ENCODE measurements around the gene LYRM4.

LYRM4 gene

GRCh38 chr6:5215159-5215558 is 45.6 kb downstream of the LYRM4 start:
- no peak for DNase-seq
- TF ChIP-seq GATA1 (IDR thresholded peaks at IDR 0.05; ENCODE audit: low read depth, low read length) = no peak
- TF ChIP-seq POLR2A (IDR thresholded peaks at IDR 0.05; ENCODE audit: low read length) = no peak

- TF ChIP-seq POLR2A (IDR thresholded peaks at IDR 0.05; ENCODE audit: low read length) = no peak
- no peak for TF ChIP-seq GATA1 (IDR thresholded peaks at IDR 0.05; ENCODE audit: low read depth, low read length)
- peak; percentile 60 to 66 for DNase-seq
Observed at GRCh38 chr6:5214570-5215052, 46.1 kb downstream of the LYRM4 start.

DNA sequence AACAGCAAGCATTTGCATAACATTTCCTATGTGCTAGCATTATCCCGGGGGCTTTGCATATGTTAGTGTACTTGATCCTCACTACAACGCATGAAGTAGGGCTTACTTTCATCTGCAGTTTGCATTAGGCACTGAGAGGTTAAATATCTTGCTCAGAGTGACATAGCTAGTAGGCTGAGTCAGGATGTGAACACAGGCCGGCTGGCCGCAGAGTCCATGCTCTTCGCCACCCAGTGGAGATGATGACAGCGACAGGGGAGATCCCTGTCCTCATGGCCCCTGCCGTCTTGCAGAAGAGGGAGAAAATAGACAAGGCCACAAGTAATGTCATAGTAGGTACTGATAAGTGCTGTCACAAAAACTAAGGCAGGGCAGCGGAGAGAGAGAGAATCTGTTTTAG is 46.9 kb downstream of the LYRM4 start:
- TF ChIP-seq POLR2A (IDR thresholded peaks at IDR 0.05; ENCODE audit: low read length) (no peak), GATA1 (IDR thresholded peaks at IDR 0.05; ENCODE audit: low read depth, low read length) (no peak)
- DNase-seq = no peak

DNA sequence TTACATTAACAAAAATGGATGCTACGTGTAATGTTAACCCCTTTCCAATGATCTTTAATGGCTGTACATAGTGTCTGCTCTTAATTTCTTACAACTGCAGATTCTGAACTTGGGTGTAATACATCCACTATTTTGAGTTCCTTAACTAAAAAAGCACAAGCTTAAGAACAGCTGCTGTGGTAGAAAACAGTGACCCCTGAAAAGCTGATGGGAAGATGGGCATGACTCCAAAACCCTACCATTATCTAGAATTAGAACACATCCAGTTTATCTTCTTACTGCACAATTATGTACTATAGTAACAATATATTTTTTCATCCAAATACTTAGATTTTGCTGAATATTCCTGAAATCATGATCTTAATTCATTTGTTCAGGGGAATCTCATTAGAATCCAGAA is 49.3 kb downstream of the LYRM4 start:
- TF ChIP-seq POLR2A (IDR thresholded peaks at IDR 0.05; ENCODE audit: low read length) (no peak), GATA1 (IDR thresholded peaks at IDR 0.05; ENCODE audit: low read depth, low read length) (no peak)
- DNase-seq = peak; percentile 15 to 60

DNA sequence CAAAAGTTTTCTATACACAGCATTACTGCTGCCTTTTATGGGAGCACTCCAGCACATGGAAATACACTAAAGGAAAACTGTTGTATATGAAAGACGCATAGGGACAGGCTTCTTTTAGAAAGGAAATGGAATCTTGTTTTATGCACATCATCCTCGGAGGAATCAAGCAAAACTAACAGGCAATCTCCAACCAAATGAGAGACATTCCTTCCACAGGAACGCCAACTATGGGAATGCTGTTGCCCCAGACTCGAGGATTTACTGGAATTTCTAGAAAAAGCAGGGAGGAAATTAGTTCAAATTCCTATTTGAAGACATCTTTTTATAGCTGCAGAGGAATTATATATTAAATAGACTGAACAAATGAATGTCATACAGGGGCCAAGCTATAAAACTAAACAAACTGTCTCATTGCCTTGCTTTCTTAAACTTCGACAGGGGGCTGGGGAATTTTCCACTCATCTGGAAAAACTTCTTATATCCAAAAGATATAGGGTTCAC is 52.2 kb downstream of the LYRM4 start:
- TF ChIP-seq POLR2A (IDR thresholded peaks at IDR 0.05; ENCODE audit: low read length) (no peak), GATA1 (IDR thresholded peaks at IDR 0.05; ENCODE audit: low read depth, low read length) (no peak)
- DNase-seq = no peak

- TF ChIP-seq POLR2A (IDR thresholded peaks at IDR 0.05; ENCODE audit: low read length) (no peak), GATA1 (IDR thresholded peaks at IDR 0.05; ENCODE audit: low read depth, low read length) (no peak)
- no peak for DNase-seq
Observed at GRCh38 chr6:5208057-5208456, 52.7 kb downstream of the LYRM4 start.

GRCh38 chr6:5206920-5207561 is 53.7 kb downstream of the LYRM4 start:
- no peak for DNase-seq
- TF ChIP-seq POLR2A (IDR thresholded peaks at IDR 0.05; ENCODE audit: low read length) (no peak), GATA1 (IDR thresholded peaks at IDR 0.05; ENCODE audit: low read depth, low read length) (no peak)

DNA sequence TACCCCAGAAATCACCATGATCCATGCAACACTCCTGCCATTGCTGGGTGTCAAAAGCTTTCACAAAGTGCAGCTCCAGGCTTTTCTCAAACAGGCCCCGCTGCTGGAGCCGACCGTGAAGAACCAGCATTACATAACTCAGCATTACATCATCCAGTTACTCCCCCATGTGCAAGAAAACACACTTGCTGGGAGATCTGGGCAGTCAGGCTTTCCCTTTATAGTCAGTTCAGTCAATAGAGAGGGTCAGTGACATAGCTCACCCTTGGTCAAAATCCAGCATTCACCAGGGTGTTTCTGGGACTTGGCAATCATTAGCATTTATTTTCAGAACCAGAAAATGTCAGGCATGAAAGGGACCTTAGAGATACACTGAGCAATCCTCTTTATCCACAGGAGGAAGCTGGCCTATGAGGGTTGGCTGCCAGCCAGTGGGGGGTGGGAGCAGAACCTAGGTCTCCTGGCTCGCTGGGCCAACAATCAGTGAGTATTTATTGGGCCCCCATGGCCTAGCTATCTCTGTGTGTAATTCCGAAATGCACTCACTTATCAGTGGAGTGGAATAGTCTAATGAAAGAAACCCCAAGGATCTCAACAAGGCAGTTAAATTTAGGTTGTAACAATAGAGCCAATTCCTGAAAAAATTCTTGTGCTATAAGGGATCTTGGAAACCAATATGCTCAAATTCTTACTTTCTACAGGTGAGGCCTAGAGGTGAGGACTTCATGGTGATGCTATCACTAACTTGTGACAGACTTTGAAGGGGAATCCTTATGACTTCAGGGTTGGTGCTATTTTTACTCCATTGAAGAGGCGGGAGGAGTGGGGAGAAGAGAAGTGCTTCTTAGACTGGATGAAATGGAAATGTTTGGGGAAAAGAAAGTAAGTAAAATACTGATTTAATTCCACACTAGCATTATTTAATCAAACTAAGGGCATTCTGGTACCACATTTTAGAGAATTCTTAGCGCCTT is 54.6 kb downstream of the LYRM4 start:
- DNase-seq = no peak
- no peak for TF ChIP-seq POLR2A (IDR thresholded peaks at IDR 0.05; ENCODE audit: low read length)
- no peak for TF ChIP-seq GATA1 (IDR thresholded peaks at IDR 0.05; ENCODE audit: low read depth, low read length)

DNA sequence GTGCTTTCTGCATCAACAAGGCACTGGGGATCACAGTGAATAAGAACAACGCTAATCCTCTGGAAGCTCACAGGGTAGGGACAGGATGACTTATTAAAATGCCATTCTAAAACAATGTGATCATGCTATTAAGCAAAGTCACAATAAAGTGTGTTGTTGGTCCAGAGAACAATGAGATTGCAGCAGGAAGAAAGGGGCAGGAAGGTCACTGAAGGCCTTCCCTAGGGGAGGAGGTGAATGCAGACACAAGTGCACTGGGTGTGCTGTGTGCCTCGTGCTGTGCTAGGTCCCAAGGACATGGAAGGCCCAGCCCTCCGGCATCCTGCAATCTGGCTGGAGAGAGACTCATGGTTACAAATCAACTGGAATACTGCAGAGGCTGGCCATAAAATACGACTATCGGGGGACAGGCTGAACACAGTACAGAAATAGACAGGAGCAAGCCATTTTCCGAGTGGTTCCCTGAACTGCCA is 55.7 kb downstream of the LYRM4 start:
- no peak for TF ChIP-seq POLR2A (IDR thresholded peaks at IDR 0.05; ENCODE audit: low read length)
- no peak for TF ChIP-seq GATA1 (IDR thresholded peaks at IDR 0.05; ENCODE audit: low read depth, low read length)
- DNase-seq = no peak

GRCh38 chr6:5204376-5204775 is 56.4 kb downstream of the LYRM4 start:
- TF ChIP-seq POLR2A (IDR thresholded peaks at IDR 0.05; ENCODE audit: low read length) = no peak
- no peak for DNase-seq

DNA sequence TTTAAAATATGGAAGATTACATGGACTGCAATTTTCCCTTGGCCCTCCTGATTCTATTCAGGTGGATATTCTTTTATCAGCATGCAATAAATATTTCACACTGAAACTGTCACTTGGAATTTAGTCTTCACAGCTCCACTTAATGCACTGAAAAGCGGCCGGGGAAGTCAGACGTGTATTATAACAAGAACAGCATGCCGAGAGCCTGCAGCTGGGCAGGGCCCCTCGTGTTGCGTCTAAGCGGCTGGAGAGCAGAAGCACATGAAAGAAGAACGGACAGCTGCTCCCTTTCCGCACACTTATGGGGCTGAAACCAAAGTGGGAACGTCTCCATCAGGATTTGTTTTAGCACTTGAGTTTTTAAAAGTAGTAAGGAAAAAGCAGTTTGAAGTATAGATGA is 57.2 kb downstream of the LYRM4 start:
- TF ChIP-seq GATA1 (IDR thresholded peaks at IDR 0.05; ENCODE audit: low read depth, low read length) (no peak), POLR2A (IDR thresholded peaks at IDR 0.05; ENCODE audit: low read length) (no peak)
- DNase-seq = no peak

- DNase-seq = no peak
- TF ChIP-seq GATA1 (IDR thresholded peaks at IDR 0.05; ENCODE audit: low read depth, low read length) = no peak
- no peak for TF ChIP-seq POLR2A (IDR thresholded peaks at IDR 0.05; ENCODE audit: low read length)
Observed at GRCh38 chr6:5202941-5203340, 57.8 kb downstream of the LYRM4 start.

GRCh38 chr6:5202206-5202605 is 58.5 kb downstream of the LYRM4 start:
- no peak for DNase-seq
- TF ChIP-seq GATA1 (IDR thresholded peaks at IDR 0.05; ENCODE audit: low read depth, low read length) = no peak
- no peak for TF ChIP-seq POLR2A (IDR thresholded peaks at IDR 0.05; ENCODE audit: low read length)

- no peak for DNase-seq
- no peak for TF ChIP-seq GATA1 (IDR thresholded peaks at IDR 0.05; ENCODE audit: low read depth, low read length)
- TF ChIP-seq POLR2A (IDR thresholded peaks at IDR 0.05; ENCODE audit: low read length) = no peak
Observed at GRCh38 chr6:5201271-5201670, 59.5 kb downstream of the LYRM4 start.

Measured in erythroblast (primary cell).